ENCODE measurements around the gene FAM222B.

DNA sequence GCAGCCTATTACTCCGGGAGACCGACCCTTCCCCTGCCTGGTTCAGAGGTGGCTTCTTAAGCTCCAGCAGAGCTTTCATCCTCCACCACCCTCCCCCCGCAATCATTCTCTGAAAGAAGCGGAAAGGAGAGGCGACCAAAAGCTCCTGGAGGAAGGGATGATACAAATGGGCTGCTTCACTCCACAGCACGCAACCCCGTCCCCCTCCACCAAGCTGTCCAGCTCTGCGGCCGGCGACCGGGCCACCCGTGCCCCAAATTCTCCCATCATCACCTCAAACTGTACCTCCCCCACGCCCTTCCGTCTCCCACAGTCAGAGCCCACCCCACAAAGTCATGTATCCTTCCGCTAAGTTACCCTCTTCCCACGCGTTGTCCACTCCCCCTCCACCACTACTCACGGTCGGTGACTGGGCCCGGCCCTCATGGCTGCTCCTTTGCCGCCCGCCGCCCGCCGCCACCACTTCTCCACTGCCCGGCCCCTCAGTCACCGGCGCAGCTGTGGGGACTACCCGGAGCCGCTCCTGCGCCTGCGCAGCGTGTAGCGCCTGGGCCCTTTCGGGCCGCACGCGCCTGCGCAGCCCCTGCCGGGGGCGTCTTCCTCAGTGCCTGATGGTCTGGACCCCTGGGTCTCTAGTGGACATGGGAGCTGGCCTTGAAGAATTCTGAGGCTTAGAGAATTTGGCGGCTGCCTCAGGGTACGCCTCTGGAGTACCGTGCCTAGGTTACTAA, at the start of gene FAM222B:
- TF ChIP-seq, protein P1, sequence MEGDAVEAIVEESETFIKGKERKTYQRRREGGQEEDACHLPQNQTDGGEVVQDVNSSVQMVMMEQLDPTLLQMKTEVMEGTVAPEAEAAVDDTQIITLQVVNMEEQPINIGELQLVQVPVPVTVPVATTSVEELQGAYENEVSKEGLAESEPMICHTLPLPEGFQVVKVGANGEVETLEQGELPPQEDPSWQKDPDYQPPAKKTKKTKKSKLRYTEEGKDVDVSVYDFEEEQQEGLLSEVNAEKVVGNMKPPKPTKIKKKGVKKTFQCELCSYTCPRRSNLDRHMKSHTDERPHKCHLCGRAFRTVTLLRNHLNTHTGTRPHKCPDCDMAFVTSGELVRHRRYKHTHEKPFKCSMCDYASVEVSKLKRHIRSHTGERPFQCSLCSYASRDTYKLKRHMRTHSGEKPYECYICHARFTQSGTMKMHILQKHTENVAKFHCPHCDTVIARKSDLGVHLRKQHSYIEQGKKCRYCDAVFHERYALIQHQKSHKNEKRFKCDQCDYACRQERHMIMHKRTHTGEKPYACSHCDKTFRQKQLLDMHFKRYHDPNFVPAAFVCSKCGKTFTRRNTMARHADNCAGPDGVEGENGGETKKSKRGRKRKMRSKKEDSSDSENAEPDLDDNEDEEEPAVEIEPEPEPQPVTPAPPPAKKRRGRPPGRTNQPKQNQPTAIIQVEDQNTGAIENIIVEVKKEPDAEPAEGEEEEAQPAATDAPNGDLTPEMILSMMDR (IDR thresholded peaks at IDR 0.05): no peak
- TF ChIP-seq ZFX (IDR thresholded peaks at IDR 0.05; ENCODE audit: borderline replicate concordance): no peak
